HG02678 (cell line): ENCODE results near the gene MXRA7.

ENCODE experiments used
- ATAC-seq: cut with Tn5 transposase; IDR thresholded peaks from one replicate; pipeline ENCODE4 v1.9.1; 2021; ENCODE audit warnings: mild to moderate bottlenecking, moderate library complexity; ENCODE audit not compliant: unreplicated experiment

MXRA7 gene

GRCh38 chr17:76681222-76682137, 29.3 kb downstream of the MXRA7 start:
- no peak for ATAC-seq

DNA sequence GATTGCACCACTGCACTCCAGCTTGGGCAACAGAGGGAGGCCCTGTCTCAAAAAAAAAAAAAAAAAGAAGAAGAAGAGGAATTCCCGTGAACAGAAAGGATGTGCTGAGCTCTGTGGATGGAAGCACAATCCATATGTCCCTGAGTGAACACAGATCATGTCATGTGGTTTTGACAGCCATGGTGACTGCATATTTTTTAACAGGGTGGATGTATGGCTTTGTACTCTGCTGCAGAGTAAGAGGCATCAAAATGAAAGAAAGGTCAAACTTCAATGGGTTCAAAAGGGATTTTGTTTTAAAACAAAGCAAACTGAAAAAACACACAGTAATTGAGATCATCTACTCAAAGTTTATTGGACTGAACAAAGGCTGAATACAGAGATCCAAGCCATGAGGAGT, 31.5 kb downstream of the MXRA7 start:
- ATAC-seq: no peak

DNA sequence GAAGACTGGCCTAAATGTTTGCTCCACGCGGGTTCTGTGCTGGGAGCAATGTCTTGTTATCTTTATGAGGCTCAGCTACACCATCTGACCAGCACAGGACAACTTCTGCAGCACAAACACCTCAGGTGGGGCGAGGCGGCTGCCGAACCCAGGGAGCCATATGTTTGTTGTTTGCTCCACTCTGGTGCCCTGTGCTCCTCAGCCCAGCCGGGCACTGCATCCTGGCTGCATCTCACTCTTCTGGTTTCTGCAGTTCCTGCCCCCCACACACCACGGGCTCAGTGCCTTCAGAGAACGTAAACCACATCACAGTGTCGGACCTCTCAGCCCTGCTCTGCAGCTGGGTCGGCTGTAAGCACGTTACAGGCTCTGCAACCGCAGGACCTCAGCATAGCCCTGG, 32.4 kb downstream of the MXRA7 start:
- ATAC-seq: no peak

- no peak for ATAC-seq
Observed at GRCh38 chr17:76677406-76677805, 33.4 kb downstream of the MXRA7 start.

DNA sequence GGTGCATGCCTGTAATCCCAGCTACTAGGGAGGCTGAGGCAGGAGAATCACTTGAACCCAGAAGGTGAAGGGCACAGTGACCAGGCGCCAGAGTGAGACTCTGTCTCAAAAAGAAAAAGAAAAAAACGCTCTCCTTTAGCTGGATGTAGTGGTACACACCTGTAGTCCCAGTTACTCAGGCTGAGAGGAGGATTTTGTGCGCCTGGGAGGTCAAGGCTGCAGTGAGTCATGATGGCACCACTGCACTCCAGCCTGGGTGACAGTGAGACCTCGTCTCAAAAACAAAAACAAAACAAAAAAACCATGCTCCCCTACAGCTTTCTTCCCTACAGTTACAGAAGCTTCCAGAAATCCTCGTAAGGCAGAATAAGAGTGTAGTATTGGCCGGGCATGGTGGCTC, 34.1 kb downstream of the MXRA7 start:
- ATAC-seq: no peak

DNA sequence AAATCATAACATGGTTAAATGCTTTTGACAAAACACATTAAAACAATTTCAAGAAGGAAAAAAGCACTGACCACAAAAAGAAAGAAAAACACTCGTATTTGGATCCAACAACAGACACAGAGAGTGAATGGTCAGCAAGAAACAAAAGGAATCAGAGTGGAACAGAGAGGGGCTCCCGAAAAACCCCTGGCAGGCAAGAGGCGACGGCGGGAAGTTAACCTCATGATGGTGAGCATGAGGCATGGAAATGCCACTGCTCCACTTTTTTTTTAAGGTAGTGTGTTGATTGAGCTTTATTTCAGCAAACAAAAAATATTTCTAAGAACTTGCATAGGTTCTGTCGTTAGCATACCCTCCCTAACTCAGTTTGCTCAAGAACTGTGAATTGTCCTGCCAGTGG, 35.1 kb downstream of the MXRA7 start:
- no peak for ATAC-seq

DNA sequence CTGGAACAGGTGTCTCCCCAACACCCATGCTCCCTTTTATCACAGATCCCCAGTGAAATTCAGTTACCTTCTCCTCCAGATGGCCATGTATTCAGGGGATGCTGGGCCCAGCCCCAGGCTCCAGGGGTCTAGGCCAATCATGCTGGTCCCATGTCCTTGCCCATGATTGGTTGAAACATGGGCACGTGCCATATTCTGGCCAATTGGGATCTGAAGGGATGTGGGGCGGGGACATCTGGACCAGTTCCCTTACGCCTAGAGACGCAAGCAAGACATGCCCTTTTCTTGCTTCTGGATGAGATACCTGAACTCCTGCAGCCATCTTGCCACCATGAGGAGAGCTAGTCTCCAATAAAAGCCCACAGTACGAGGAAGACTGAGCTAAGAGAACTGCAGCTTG, 36.2 kb downstream of the MXRA7 start:
- ATAC-seq: no peak

- no peak for ATAC-seq
Observed at GRCh38 chr17:76673729-76674128, 37.0 kb downstream of the MXRA7 start.

GRCh38 chr17:76672892-76673291, 37.9 kb downstream of the MXRA7 start:
- no peak for ATAC-seq

DNA sequence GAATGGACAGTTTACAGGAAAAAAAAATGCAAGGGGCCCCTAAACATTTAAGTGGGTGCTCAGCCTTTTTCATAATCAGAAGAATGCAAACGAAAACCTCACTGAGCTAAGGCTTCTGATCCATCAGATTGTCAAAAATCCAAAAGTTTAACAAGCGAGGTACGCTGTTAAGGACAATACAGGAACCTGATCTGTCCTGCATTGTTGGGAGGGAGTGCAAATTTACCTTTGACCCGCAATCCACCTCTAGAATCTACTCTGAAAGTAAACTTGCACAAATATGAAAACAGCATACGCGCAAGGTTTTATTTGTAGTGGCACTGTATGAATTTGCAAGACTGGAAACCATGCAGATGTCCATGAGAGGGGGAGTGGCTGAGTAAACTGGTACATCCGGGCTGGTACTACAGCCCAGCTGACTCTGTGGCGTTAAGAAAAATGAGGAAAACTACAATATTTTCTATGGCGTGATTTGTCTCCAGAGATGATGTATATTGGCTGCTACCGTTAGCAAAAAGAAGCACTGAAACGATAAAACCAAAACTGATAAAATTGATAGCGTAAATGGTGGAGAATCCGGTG, 38.4 kb downstream of the MXRA7 start:
- ATAC-seq: no peak

DNA sequence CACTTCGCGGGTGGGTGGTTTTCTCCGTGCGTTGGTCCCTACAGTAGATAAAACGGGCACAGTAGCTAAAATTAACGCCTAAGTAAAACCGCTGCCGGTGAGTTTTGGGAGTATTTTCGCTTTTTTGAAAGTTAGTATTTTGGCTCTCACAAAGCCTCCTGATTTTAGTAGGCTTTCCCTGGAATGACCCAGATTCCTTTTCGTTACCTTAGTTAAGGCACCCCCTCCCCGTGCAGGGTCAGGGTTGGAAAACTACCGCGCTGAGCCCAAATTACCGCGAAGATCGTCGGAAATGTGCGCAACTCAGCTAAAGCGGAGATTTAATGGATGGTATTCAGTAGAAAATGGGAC, 38.9 kb downstream of the MXRA7 start:
- ATAC-seq: no peak

DNA sequence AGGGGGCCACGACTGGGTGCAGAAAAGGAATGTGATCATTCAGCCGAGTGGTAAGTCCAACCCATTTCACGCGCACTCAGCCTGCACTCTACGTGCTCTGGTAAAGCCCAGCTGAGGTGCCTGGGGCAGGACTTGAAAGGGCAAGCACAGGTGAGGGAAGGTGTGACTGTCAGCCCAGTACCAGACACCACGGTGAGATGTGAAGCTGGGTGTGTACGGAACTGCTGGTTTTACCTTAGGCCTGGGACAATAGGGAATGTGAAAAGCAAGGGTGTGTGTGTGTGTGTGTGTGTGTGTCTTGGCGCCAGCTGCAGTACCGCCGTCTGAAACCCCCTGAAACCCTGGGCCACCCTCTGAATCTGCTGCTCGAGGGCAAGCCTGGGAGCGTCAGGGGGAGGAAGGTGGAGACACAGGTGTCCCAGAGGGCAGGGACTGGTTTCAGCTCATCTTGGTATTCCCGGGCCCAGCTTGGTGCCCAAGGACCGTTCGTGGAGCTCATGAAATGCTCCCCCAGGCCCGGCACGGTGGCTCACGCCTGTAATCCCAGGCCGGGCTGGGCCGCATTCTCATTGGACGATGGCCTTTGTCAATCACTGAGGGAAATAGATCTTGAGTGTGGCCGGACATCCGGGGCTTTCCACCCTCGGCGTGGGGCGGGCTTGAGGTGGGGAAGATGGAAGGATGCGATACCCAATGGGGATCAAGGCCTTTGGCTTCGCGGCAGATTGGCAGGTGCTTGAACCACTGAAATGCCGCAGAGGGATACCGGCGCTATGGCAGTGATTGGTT, 39.4 kb downstream of the MXRA7 start:
- ATAC-seq: peak; percentile 99

DNA sequence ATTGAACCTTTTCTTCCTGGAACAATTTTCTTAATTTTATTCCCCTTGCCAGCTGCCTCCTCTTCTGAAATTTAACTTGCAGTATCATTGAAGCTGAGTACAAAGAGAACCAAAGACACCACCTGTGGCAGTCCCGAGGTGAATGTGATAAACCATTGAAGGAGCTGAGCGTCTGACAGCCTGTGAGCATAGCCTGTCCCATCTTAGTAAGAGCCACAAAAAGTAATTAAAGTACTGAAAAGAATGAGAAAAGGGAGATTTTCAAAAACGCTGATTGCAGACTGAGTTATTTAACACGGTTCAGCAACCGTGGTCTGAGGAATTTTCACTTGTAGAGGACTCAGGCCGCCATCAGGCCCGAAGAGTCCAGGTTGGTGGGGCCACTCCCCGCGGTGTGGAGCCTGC, 40.0 kb downstream of the MXRA7 start:
- no peak for ATAC-seq

GRCh38 chr17:76670020-76670717, 40.6 kb downstream of the MXRA7 start:
- no peak for ATAC-seq

DNA sequence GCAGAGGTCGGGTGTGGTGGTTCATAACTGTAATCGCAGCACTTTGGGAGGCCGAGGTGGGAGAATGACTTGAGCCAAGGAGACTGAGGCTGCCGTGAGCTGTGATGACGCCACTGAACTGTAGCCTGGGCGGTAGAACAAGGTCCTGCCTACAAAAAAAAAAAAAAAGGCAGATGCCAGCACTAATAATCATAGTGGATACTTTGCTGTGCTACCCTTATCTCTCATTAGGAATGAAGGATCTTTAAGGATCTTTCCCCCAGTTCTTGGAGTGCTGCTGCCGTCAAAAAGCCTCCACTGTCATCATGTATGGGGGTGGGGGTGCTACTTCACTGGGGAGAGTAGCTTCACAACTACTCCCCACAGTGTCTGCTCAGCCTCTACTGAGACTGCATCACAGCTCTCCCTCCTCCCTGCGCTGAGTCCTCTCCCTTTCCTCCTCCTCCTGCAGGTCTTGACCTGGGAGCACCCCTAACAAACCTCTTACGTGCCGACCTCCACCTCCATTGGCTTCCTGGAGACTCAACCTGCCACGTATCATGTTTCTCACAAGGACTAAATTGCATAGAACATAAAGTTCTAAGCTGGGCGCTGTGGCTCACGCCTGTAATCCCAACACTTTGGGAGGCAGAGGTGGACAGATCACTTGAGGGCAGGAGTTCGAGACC, 42.8 kb downstream of the MXRA7 start:
- no peak for ATAC-seq

DNA sequence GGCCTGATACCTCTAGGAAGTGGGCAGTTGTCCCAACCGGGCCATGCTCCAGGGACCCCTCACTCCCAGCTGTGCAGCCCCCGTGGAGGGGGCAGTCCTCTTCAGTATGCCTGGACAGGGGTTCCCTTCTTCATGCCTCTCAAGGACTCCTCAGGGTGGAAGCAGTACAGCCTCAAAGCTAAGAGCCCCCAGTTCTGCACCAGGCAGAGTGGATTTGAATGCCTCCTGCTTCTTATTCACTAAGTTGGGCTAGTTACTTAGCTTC, 43.3 kb downstream of the MXRA7 start:
- ATAC-seq: no peak

DNA sequence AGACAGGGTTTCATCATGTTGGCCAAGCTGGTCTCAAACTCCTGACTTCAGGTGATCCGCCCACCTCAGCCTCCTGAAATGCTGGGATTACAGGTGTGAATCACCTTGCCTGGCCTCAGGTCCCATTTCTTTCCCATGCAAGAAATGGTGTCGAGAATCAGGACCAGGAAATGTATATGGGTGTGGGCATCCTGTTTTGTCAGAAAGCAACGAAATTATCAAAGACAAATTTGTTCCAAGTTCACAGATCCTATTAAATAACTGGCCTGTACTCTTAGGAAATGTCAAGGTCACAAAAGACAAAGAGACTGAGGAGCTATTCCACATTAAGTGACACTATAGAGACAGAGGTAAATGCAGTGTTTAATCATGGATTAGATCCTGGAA, 50.1 kb downstream of the MXRA7 start:
- no peak for ATAC-seq

GRCh38 chr17:76659928-76660655, 50.7 kb downstream of the MXRA7 start:
- ATAC-seq: no peak

GRCh38 chr17:76658242-76658662, 52.5 kb downstream of the MXRA7 start:
- ATAC-seq: no peak

- ATAC-seq: no peak
Observed at GRCh38 chr17:76657505-76658241, 53.1 kb downstream of the MXRA7 start.
